Skeletal muscle satellite cell (primary cell): Measurements from ENCODE around the gene ABCF3. TPM values are rescaled to one million over a fixed set of nuclear protein-coding genes. Genes with fewer than 3 reads are reported as not detected.
"Not testable (repeated sequence)": the region's sequence is repeated elsewhere in the genome, so short reads cannot be mapped to it uniquely, and the experiment has no call there.

Source experiments
- H3K27me3 ChIP-seq: 2 replicates; pipeline ENCODE4 v1.7.0; 2013; ENCODE audit warnings: low read length; ENCODE audit not compliant: control insufficient read depth, insufficient read depth
- H3K36me3 ChIP-seq: 2 replicates; pipeline ENCODE4 v1.7.0; 2013; ENCODE audit warnings: mild to moderate bottlenecking, control low read depth, low read length; ENCODE audit not compliant: insufficient read depth
- H3K4me1 ChIP-seq: 2 replicates; pipeline ENCODE4 v1.7.0; 2013; ENCODE audit warnings: low read length; ENCODE audit not compliant: control insufficient read depth, insufficient read depth
- H3K4me2 ChIP-seq: 2 replicates; pipeline ENCODE4 v1.7.0; 2013; ENCODE audit warnings: mild to moderate bottlenecking, low read length
- H3K4me3 ChIP-seq: 2 replicates; pipeline ENCODE4 v1.7.0; 2013; ENCODE audit warnings: low read length
- H3K9ac ChIP-seq: 2 replicates; pipeline ENCODE4 v1.7.0; 2013; ENCODE audit warnings: mild to moderate bottlenecking, low read depth, low read length, moderate library complexity
- H3K9me3 ChIP-seq: replicated peaks from 2 replicates; pipeline ENCODE4 v1.7.0; 2013; ENCODE audit warnings: mild to moderate bottlenecking, control low read depth, low read length
- total RNA-seq: library from RNA; depleted of rRNA; stranded (reverse); fragments of >200 nt; gene quantifications from 2 replicates; pipeline ENCODE4 v1.2.3, GENCODE V29; 2012; rRNA removed

Gene ABCF3
- total RNA-seq: 32.7 and 37.8 TPM in 2 replicates

- Histone ChIP-seq H3K36me3 (peaks cover 76% of the 10 kb centered on the region), H3K4me2 (peak within 1 kb of the TSS; percentile 88), H3K27me3 (no peaks in the 10 kb centered on the region), H3K9ac (peak within 1 kb of the TSS; percentile 95), H3K4me3 (peak within 1 kb of the TSS; percentile 91), H3K4me1 (peaks cover 18% of the 10 kb centered on the region), H3K9me3 (no peaks in the 10 kb centered on the region)
Measured at GRCh38 chr3:184186184-184186901, at the start of gene ABCF3. Gene ABCF3, plus strand, starts transcription at chr3:184186199. Its CDS starts 9 bp downstream, at chr3:184186208.

GRCh38 chr3:184140436-184140835, 45.6 kb upstream of the ABCF3 start:
- H3K27me3 ChIP-seq: no peaks in the 10 kb centered on the region
- H3K36me3 ChIP-seq: peaks cover 65% of the 10 kb centered on the region
- H3K4me3 ChIP-seq: no peak overlapping the region
- H3K9me3 ChIP-seq: no peaks in the 10 kb centered on the region
- no peak overlapping the region for H3K4me2 ChIP-seq
- H3K4me1 ChIP-seq: peaks cover 10% of the 10 kb centered on the region
- no peak overlapping the region for H3K9ac ChIP-seq

GRCh38 chr3:184142199-184142598, 43.8 kb upstream of the ABCF3 start:
- Histone ChIP-seq H3K4me2 (no peak overlapping the region), H3K4me3 (no peak overlapping the region), H3K4me1 (no peaks in the 10 kb centered on the region), H3K9ac (no peak overlapping the region), H3K27me3 (no peaks in the 10 kb centered on the region), H3K9me3 (no peaks in the 10 kb centered on the region), H3K36me3 (peaks cover 68% of the 10 kb centered on the region)

GRCh38 chr3:184143327-184143726, 42.7 kb upstream of the ABCF3 start:
- Histone ChIP-seq H3K9ac (no peak overlapping the region), H3K4me3 (no peak overlapping the region), H3K36me3 (peaks cover 60% of the 10 kb centered on the region)

GRCh38 chr3:184144505-184144904, 41.5 kb upstream of the ABCF3 start:
- peaks cover 60% of the 10 kb centered on the region for H3K36me3 ChIP-seq
- H3K4me3 ChIP-seq: no peak overlapping the region
- no peak overlapping the region for H3K4me2 ChIP-seq

More at GRCh38 chr3:184143327-184143726, 42.7 kb upstream of the ABCF3 start:
- no peaks in the 10 kb centered on the region for H3K4me1 ChIP-seq
- H3K27me3 ChIP-seq: no peaks in the 10 kb centered on the region
- H3K9me3 ChIP-seq: no peaks in the 10 kb centered on the region
- no peak overlapping the region for H3K4me2 ChIP-seq

GRCh38 chr3:184145111-184145524, 40.9 kb upstream of the ABCF3 start:
- no peak overlapping the region for H3K4me2 ChIP-seq
- no peaks in the 10 kb centered on the region for H3K27me3 ChIP-seq
- no peaks in the 10 kb centered on the region for H3K9me3 ChIP-seq
- H3K36me3 ChIP-seq: peaks cover 57% of the 10 kb centered on the region
- no peak overlapping the region for H3K4me3 ChIP-seq
- no peak overlapping the region for H3K9ac ChIP-seq
- no peaks in the 10 kb centered on the region for H3K4me1 ChIP-seq

More at GRCh38 chr3:184144505-184144904, 41.5 kb upstream of the ABCF3 start:
- Histone ChIP-seq H3K9ac (no peak overlapping the region), H3K4me1 (no peaks in the 10 kb centered on the region), H3K27me3 (no peaks in the 10 kb centered on the region), H3K9me3 (no peaks in the 10 kb centered on the region)

- Histone ChIP-seq H3K9me3 (no peaks in the 10 kb centered on the region), H3K4me1 (no peaks in the 10 kb centered on the region), H3K27me3 (no peaks in the 10 kb centered on the region), H3K4me3 (no peak overlapping the region), H3K9ac (no peak overlapping the region), H3K36me3 (peaks cover 50% of the 10 kb centered on the region), H3K4me2 (no peak overlapping the region)
Measured at GRCh38 chr3:184145751-184146270, 40.2 kb upstream of the ABCF3 start.

GRCh38 chr3:184148076-184148475, 37.9 kb upstream of the ABCF3 start:
- no peak overlapping the region for H3K4me3 ChIP-seq
- no peaks in the 10 kb centered on the region for H3K4me1 ChIP-seq
- H3K36me3 ChIP-seq: peaks cover 28% of the 10 kb centered on the region
- no peak overlapping the region for H3K4me2 ChIP-seq
- H3K27me3 ChIP-seq: no peaks in the 10 kb centered on the region
- H3K9me3 ChIP-seq: no peaks in the 10 kb centered on the region
- no peak overlapping the region for H3K9ac ChIP-seq

GRCh38 chr3:184149123-184149522, 36.9 kb upstream of the ABCF3 start:
- Histone ChIP-seq H3K4me3 (no peak overlapping the region), H3K36me3 (peaks cover 18% of the 10 kb centered on the region), H3K4me1 (peaks cover 7% of the 10 kb centered on the region), H3K27me3 (no peaks in the 10 kb centered on the region), H3K9me3 (no peaks in the 10 kb centered on the region), H3K9ac (no peak overlapping the region), H3K4me2 (no peak overlapping the region)

- not testable (repeated sequence) for H3K27me3 ChIP-seq, H3K9ac ChIP-seq, H3K4me2 ChIP-seq, H3K4me1 ChIP-seq, H3K4me3 ChIP-seq, H3K9me3 ChIP-seq
- peaks cover 11% of the 10 kb centered on the region for H3K36me3 ChIP-seq
Measured at GRCh38 chr3:184149770-184150169, 36.2 kb upstream of the ABCF3 start.

GRCh38 chr3:184154885-184155643, 30.9 kb upstream of the ABCF3 start, which contains the start of gene DVL3:
Gene DVL3, plus strand, starts transcription at chr3:184155377. Its CDS starts 259 bp downstream, at chr3:184155636.
- Histone ChIP-seq H3K36me3 (no peaks in the 10 kb centered on the region), H3K4me1 (peaks cover 28% of the 10 kb centered on the region), H3K27me3 (no peaks in the 10 kb centered on the region), H3K9ac (peak within 1 kb of the TSS; percentile 91), H3K4me3 (peak within 1 kb of the TSS; percentile 96), H3K9me3 (no peaks in the 10 kb centered on the region), H3K4me2 (peak within 1 kb of the TSS; percentile 96)
